Nephron (organoid): ENCODE results near the gene KIF26A.

Experiments used
- H3K27ac Mint-ChIP-seq, 3 experiments: 2 replicates each; pipeline ENCODE4 v1.8.0; 2020; ENCODE audit warnings: mixed read lengths in 3 of 3, mild to moderate bottlenecking in 2 of 3, moderate library complexity in 1 of 3
- H3K27me3 Mint-ChIP-seq: 2 replicates; pipeline ENCODE4 v1.8.0; 2021; ENCODE audit warnings: low read depth, mild to moderate bottlenecking, moderate library complexity, mixed read lengths
- H3K36me3 Mint-ChIP-seq: 2 replicates; pipeline ENCODE4 v1.8.0; 2020; ENCODE audit warnings: low read depth, mixed read lengths
- H3K4me1 Mint-ChIP-seq: 2 replicates; pipeline ENCODE4 v1.8.0; 2020; ENCODE audit warnings: mixed read lengths
- H3K4me3 Mint-ChIP-seq, 3 experiments: 2 replicates each; pipeline ENCODE4 v1.8.0; 2020; ENCODE audit warnings: mild to moderate bottlenecking in 3 of 3, mixed read lengths in 3 of 3, moderate library complexity in 2 of 3
- H3K9me3 Mint-ChIP-seq: 2 replicates; pipeline ENCODE4 v1.8.0; 2020; ENCODE audit warnings: mixed read lengths
- TF ChIP-seq, protein P1 (sequence below), 3 experiments: fragments of 200-600 bp; sonication (generic); IDR thresholded peaks; one replicate each; pipeline ENCODE4 v1.5.0; 2021; ENCODE audit warnings: antibody characterized with exemption in 3 of 3; ENCODE audit not compliant: unreplicated experiment in 3 of 3

KIF26A gene

DNA sequence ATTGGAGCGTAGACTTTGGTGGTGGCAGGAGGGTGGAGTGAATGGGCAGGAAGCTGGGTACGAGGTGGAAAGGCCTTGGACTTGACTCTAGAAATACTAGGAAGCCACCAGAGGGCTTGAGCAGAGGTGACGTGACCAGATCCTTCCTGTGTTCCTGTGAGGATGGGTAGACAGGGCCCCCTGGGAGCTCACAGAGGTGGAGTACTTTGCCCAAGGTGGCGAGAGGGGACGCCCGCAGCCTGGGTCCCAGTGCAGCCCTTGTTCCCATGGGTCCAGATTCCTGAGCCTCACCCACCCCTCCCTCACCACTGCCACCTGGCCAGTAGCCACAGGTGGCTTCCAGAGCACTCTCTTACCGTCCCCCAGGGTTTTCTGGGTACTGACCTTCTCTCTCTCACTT, 89.8 kb downstream of the KIF26A start:
- Mint-ChIP-seq H3K27ac (no peak overlapping the region), H3K9me3 (peaks cover 7% of the 10 kb centered on the region), H3K36me3 (peaks cover 4% of the 10 kb centered on the region), H3K4me1 (peaks cover 30% of the 10 kb centered on the region), H3K27me3 (peaks cover 6% of the 10 kb centered on the region), H3K4me3 (no peak overlapping the region)
- TF ChIP-seq, protein P1, sequence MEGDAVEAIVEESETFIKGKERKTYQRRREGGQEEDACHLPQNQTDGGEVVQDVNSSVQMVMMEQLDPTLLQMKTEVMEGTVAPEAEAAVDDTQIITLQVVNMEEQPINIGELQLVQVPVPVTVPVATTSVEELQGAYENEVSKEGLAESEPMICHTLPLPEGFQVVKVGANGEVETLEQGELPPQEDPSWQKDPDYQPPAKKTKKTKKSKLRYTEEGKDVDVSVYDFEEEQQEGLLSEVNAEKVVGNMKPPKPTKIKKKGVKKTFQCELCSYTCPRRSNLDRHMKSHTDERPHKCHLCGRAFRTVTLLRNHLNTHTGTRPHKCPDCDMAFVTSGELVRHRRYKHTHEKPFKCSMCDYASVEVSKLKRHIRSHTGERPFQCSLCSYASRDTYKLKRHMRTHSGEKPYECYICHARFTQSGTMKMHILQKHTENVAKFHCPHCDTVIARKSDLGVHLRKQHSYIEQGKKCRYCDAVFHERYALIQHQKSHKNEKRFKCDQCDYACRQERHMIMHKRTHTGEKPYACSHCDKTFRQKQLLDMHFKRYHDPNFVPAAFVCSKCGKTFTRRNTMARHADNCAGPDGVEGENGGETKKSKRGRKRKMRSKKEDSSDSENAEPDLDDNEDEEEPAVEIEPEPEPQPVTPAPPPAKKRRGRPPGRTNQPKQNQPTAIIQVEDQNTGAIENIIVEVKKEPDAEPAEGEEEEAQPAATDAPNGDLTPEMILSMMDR (IDR thresholded peaks at IDR 0.05; ENCODE audit: unreplicated experiment in 3 of 3) = no peak

- peaks cover 4% of the 10 kb centered on the region for H3K36me3 Mint-ChIP-seq
- H3K4me3 Mint-ChIP-seq = no peak overlapping the region
- H3K4me1 Mint-ChIP-seq = peaks cover 24% of the 10 kb centered on the region
- H3K27me3 Mint-ChIP-seq = peaks cover 3% of the 10 kb centered on the region
- no peak overlapping the region for H3K27ac Mint-ChIP-seq
- TF ChIP-seq, protein P1 (IDR thresholded peaks at IDR 0.05; ENCODE audit: unreplicated experiment in 3 of 3) = no peak
- H3K9me3 Mint-ChIP-seq = peaks cover 14% of the 10 kb centered on the region
Measured at GRCh38 chr14:104228716-104229533, 90.5 kb downstream of the KIF26A start.

- H3K27me3 Mint-ChIP-seq = peaks cover 3% of the 10 kb centered on the region
- H3K27ac Mint-ChIP-seq = no peak overlapping the region
- H3K36me3 Mint-ChIP-seq = peaks cover 4% of the 10 kb centered on the region
- TF ChIP-seq, protein P1 (IDR thresholded peaks at IDR 0.05; ENCODE audit: unreplicated experiment in 3 of 3) = no peak
- peaks cover 17% of the 10 kb centered on the region for H3K4me1 Mint-ChIP-seq
- no peak overlapping the region for H3K4me3 Mint-ChIP-seq
- H3K9me3 Mint-ChIP-seq = peaks cover 16% of the 10 kb centered on the region
Measured at GRCh38 chr14:104229534-104230055, 91.2 kb downstream of the KIF26A start.

GRCh38 chr14:104230119-104230815, 91.9 kb downstream of the KIF26A start:
- H3K9me3 Mint-ChIP-seq = peaks cover 22% of the 10 kb centered on the region
- H3K4me1 Mint-ChIP-seq = peaks cover 13% of the 10 kb centered on the region
- H3K36me3 Mint-ChIP-seq = peaks cover 4% of the 10 kb centered on the region
- no peak overlapping the region for H3K4me3 Mint-ChIP-seq
- peaks cover 3% of the 10 kb centered on the region for H3K27me3 Mint-ChIP-seq
- H3K27ac Mint-ChIP-seq = no peak overlapping the region
- TF ChIP-seq, protein P1 (IDR thresholded peaks at IDR 0.05; ENCODE audit: unreplicated experiment in 3 of 3) = no peak
